Kidney glomerular epithelial cell (primary cell): ENCODE measurements around the gene CACNB4.
A peak's percentile ranks its signal among the peaks of the same experiment; 100 is the strongest.
"Not testable (repeated sequence)": the region's sequence is repeated elsewhere in the genome, so short reads cannot be mapped to it uniquely, and the experiment has no call there.

ENCODE experiments used
- DNase-seq: peaks from one replicate; lab custom pipeline; 2025; lab: John Stamatoyannopoulos, UW

The CACNB4 gene

DNA sequence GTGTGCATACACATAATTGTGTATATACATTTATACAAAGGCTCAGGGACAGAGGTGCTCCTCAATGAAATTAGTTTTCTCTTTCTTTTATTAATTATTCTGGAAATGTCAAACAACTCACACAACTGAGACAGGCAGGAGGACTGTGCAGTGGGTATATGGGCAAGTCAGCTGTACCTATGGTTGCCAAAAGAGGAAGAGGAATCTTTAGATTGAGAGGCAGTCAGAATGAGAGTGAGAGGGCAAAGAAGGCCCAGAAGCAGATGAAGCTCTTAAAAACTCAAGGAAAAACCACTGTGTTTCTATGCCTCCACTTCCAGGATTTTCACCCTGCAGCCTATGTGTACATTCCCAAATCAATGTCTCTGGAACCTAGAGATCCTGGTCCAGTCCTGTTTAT lies 79.1 kb downstream of the CACNB4 start:
- no peak for DNase-seq

GRCh38 chr2:152016181-152017120 lies 82.4 kb downstream of the CACNB4 start:
- no peak for DNase-seq

GRCh38 chr2:152015552-152015951 lies 83.3 kb downstream of the CACNB4 start:
- no peak for DNase-seq

DNA sequence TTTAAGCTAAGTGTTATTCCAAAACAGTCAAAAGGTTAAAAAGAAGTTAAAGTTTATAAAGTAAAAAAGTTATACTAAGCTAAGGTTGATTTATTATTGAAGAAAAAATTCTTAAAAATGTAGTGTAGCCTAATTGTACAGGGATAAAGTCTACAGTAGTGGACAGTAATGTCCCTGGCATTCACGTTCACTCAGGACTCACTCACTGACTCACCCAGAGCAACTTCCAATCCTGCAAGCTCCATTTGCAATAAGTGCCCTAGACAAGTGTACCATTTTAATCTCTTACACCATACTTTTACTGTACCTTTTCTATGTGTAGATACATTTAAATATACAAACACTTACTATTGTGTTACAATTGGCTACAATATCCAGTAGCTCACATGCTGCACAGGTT lies 86.1 kb downstream of the CACNB4 start:
- no peak for DNase-seq

DNA sequence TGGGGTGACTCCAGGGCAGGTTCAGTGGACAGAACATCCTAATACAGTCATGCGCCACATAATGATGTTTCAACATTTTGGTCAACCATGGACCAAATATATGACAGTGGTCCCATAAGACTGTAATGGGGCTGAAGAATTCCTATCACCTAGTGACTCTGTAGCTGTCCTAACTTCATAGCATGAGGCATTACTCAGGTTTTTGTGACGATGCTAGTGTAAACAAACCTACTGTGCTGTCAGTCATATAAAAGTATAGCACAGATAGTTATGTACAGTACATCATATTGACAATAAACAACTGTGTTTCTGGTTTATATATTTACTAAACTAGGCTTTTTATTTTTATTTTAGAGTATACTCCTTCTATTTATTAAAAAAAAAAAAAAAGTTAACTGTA lies 87.1 kb downstream of the CACNB4 start:
- no peak for DNase-seq

DNA sequence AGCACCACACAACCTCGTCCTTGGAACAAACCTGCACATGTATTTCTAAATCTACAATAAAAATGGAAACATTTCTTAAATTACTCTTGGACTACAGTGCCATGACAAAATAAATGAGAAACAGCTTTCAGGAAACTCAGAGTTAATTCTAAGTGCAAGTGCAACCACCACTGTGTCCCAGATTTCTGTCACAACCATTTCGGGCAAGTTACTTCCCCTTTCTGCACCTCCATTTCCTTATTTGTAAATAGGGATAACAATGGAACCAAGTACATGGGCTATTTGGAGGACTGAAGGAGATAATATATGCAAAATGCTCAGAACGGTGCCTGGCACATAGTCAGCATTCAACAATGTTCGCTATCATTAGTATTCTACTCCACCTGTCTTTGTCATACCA lies 93.2 kb downstream of the CACNB4 start:
- DNase-seq, result no peak

GRCh38 chr2:152003283-152003682 lies 95.6 kb downstream of the CACNB4 start:
- not testable (repeated sequence) for DNase-seq

GRCh38 chr2:151999053-151999452 lies 99.8 kb downstream of the CACNB4 start:
- peak; percentile 26 for DNase-seq

DNA sequence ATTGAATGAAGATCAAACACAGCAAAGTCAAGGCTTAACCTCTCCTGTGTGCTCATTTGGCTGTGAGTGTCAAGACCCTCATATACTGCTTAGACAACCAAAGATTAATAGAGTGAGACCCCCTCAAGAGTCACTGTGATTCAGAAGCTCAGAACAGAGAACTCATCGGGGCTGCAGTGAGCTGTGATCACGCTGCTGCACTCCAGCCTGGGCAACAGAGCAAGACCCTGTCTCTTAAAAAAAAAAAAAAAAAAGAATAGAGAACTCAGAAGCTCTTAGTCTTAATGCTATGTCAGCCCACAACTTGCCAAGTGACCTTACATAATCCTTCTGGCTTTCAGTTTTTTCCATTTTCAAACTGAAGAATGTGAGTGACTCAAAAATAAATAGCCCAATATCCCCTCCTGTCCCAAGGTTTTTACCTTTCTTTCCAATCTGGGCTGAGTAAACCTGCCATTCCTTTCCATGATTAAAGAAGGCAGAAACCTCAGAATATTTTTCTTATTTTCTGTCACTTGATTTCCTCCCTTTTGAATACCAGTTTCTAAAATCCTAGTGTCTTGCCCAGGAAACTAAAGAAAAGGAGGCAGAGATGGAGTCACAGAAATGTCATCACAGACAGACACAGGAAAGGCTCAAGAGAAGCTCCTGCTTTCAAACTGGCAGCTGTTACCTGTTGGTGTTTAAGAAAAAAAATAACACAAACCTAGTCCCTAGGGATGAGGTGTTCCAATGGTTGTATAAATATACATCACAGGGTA lies 102.4 kb downstream of the CACNB4 start:
- DNase-seq, result no peak

- DNase-seq, result no peak
Observed at GRCh38 chr2:151995161-151995557, 103.7 kb downstream of the CACNB4 start.

DNA sequence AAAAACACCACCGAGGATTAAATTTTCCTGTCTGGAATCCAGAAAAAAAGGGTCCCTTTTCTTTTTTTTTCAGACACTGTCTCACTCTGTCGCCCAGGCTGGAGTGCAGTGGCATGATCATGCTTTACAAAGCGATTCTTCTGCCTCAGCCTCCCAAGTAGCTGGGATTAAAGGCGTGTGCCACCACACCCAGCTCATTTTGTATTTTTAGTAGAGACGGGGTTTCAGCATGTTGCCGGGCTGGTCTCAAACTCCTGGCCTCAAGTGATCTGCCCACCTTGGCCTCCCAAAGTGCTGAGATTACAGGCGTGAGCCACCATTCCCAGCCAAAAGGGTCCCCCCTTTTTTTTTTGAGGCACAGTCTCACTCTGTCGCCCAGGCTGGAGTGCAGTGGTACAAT lies 104.7 kb downstream of the CACNB4 start:
- not testable (repeated sequence) for DNase-seq

DNA sequence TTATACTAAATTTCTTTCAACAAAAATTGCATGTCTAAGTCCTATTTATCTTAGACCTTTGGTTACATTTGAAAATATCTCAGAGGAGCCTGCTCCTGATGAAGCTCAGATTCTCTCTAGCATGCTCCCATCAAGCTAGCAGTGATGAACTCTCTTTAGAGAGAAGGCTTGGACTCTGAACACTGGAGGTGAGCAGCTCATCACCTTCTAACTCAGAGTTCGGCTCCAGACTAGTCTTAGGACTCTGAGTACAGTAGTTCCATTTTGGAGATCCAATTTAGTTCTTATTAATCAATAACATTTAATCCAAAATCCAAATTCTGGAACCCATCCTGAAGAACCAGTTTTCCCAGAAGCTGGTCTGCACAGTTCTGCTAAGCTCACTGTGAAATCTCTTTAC lies 107.8 kb downstream of the CACNB4 start:
- no peak for DNase-seq

DNA sequence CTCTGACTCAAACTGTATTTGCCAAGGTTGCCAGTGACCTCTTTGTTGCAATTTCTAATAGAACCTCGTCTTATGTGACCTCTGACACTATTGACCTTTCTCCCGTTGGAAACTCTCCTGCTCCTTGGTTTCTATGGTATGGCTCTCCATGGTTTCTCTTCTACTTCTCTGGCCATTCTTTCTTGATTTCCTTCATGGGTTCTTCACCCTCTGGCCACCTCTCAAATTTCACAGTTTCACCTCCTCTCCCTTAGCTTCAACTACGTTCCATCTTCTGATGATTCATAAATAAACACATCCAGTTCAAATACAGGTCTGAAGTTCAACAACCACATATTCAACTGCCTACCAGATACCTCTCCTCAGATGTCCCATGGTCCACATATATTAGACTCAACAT lies 109.5 kb downstream of the CACNB4 start:
- no peak for DNase-seq

GRCh38 chr2:151987484-151987883 lies 111.4 kb downstream of the CACNB4 start:
- no peak for DNase-seq

DNA sequence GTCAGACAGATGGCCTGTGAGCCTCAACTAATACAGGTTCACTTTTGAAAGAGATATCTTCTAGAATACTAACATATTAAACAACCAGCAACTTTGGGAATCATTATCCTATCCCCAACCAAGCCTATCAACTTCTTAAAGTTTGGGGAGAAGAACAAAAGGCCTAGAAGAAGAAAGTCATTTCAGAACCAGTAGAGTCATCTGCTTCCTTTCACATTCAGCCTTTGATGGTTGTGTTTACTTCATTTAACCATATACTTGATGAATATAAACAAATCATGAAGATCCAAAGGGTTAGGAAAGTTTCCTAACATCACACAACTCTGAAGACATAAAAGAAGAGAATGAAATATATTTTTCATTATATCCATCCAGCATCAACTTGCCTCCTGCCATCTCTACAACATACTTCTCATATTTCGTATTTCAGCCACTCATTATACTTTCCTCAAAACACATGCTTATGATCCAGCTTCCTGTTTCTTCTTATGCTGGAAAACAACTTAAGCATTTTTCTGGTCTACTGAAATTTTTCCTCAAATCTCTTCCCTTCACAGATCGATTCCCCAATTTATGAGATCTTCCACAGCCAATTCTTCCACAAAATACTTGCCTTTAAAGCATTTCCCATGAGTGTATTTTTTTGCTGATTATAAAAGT lies 114.3 kb downstream of the CACNB4 start:
- no peak for DNase-seq

GRCh38 chr2:151983221-151983620 lies 115.6 kb downstream of the CACNB4 start:
- DNase-seq, result no peak

- no peak for DNase-seq
Observed at GRCh38 chr2:151981886-151982285, 117.0 kb downstream of the CACNB4 start.

- no peak for DNase-seq
Observed at GRCh38 chr2:151979694-151980093, 119.2 kb downstream of the CACNB4 start.

GRCh38 chr2:151978709-151979108 lies 120.1 kb downstream of the CACNB4 start:
- no peak for DNase-seq

- DNase-seq, result no peak
Observed at GRCh38 chr2:151977631-151978030, 121.2 kb downstream of the CACNB4 start.

DNA sequence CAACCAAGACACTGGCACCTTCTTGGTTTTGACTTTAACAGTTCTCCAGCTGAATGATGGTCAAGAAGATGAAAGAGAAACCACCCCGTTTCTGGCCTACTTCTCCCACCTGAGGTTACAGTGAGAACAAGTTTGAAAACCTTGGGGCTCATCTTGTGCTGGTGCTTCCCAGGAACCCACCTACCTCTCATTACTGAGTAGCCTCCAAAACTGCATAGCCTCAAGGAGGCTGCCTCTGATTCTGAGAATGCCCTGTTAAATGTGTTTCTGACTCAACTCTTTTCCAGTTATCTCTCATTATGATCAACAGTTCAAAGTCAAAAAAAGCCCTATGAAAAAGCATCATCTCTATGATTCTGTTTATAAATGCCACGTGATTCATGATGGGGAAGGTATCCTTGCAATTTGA lies 121.9 kb downstream of the CACNB4 start:
- DNase-seq, result no peak
